HepG2 (cell line): ENCODE results near the gene DERL2. TPM values are rescaled to one million over a fixed set of nuclear protein-coding genes. Genes with fewer than 3 reads are reported as not detected.

Source experiments
- ATAC-seq: fragments of 200-7000 bp; cut with Tn5 transposase; 3 replicates; pipeline ENCODE4 v1.9.1; 2020; ENCODE audit warnings: mild to moderate bottlenecking, moderate library complexity
- BruUV-seq: library from RNA; stranded (reverse); fragments of 400-500 nt; replicated peaks from 2 replicates; lab custom pipeline; 2021; lab: Mats Ljungman, UMichigan
- CTCF ChIA-PET: fragments of 300-600 bp; formaldehyde crosslinking; extraction: SDS; loops from one replicate; lab custom pipeline; 2021; ENCODE audit warnings: low total read pairs, inconsistent platforms, low intra/inter-chr PET ratio; lab: Yijun Ruan, JAX
- POLR2A ChIA-PET: fragments of 350-600 bp; sonication (Branson Sonifier 250); formaldehyde crosslinking; loops from one replicate; lab custom pipeline; 2020; ENCODE audit warnings: antibody characterized with exemption, inconsistent platforms; lab: Yijun Ruan, JAX
- DNase-seq: peaks from one replicate; pipeline ENCODE4 v3.0.0-alpha.2; 2015; ENCODE audit warnings: low spot score
- FAIRE-seq: peaks from 3 replicates; lab custom pipeline; 2011; peaks lifted over from hg19 to GRCh38; lab: Jason Lieb, UNC
- H2AFZ ChIP-seq: one replicate; pipeline ENCODE4 v1.6.1; 2011; ENCODE audit warnings: low read length, inconsistent platforms
- H3K27ac ChIP-seq: fragments of 300-600 bp; 3 replicates; pipeline ENCODE4 v1.8.0; 2011; ENCODE audit warnings: mixed run types, mild to moderate bottlenecking, mixed read lengths, low read length, inconsistent platforms; ENCODE audit not compliant: insufficient read depth; ENCODE audit errors: extremely low read length
- H3K27me3 ChIP-seq, 2 experiments: fragments of 200-600 bp in 1 of 2; 2 replicates in 1 of 2; 3 replicates in 1 of 2; pipeline versions ENCODE4 v1.6.0 to v1.8.0; 2011; ENCODE audit warnings: low read length in 2 of 2, mild to moderate bottlenecking in 2 of 2, moderate library complexity in 2 of 2, inconsistent platforms in 1 of 2; ENCODE audit not compliant: insufficient read depth in 2 of 2, control insufficient read depth in 1 of 2
- H3K36me3 ChIP-seq, 2 experiments: fragments of 200-600 bp in 1 of 2; replicated peaks in 1 of 2; 2 replicates in 1 of 2; 3 replicates in 1 of 2; pipeline versions ENCODE4 v1.5.1 to v1.8.0; 2011; ENCODE audit warnings: low read length in 2 of 2, inconsistent platforms in 1 of 2; ENCODE audit not compliant: insufficient read depth in 2 of 2, control insufficient read depth in 1 of 2
- H3K4me1 ChIP-seq: 2 replicates; pipeline ENCODE4 v1.5.1; 2012; ENCODE audit warnings: low read length, inconsistent platforms; ENCODE audit not compliant: insufficient read depth
- H3K4me2 ChIP-seq: 2 replicates; pipeline ENCODE4 v1.6.0; 2011; ENCODE audit warnings: low read depth, low read length, inconsistent platforms
- H3K4me3 ChIP-seq, 3 experiments: fragments of 200-600 bp in 1 of 3; sonication (generic), shearing (Covaris generic) in 1 of 3; replicated peaks in 1 of 3; 2 replicates each; pipeline ENCODE4 v1.5.1; 2011 to 2016; ENCODE audit warnings: low read length in 3 of 3, inconsistent platforms in 2 of 3, low read depth in 2 of 3, mild to moderate bottlenecking in 2 of 3, control low read depth in 1 of 3, mixed read lengths in 1 of 3; ENCODE audit not compliant: insufficient read depth in 1 of 3
- H3K79me2 ChIP-seq: one replicate; pipeline ENCODE4 v1.6.1; 2011; ENCODE audit warnings: low read length, inconsistent platforms; ENCODE audit not compliant: insufficient read depth
- H3K9ac ChIP-seq: 2 replicates; pipeline ENCODE4 v1.6.0; 2011; ENCODE audit warnings: mild to moderate bottlenecking, low read depth, low read length, inconsistent platforms; ENCODE audit not compliant: insufficient read depth
- H3K9me3 ChIP-seq: 2 replicates; pipeline ENCODE4 v1.5.1; 2012; ENCODE audit warnings: mild to moderate bottlenecking, low read length
- H4K20me1 ChIP-seq: 2 replicates; pipeline ENCODE4 v1.6.0; 2011; ENCODE audit warnings: inconsistent platforms, mild to moderate bottlenecking, low read length, moderate library complexity; ENCODE audit not compliant: insufficient read depth
- IKZF1 ChIP-seq: fragments of 450-650 bp; IDR thresholded peaks from 2 replicates; pipeline ENCODE4 v1.7.1; 2016
- ZNF292 ChIP-seq: sonication (generic); formaldehyde crosslinking; IDR thresholded peaks from 2 replicates; pipeline ENCODE4 v1.8.1; 2022; ENCODE audit warnings: mild to moderate bottlenecking, low read depth, missing genetic modification reagents, borderline replicate concordance
- ZNF619 ChIP-seq: sonication (generic); formaldehyde crosslinking; IDR thresholded peaks from 2 replicates; pipeline ENCODE4 v1.4.0; 2020; ENCODE audit warnings: mild to moderate bottlenecking, missing genetic modification reagents
- ZNF720 ChIP-seq: sonication (generic); formaldehyde crosslinking; IDR thresholded peaks from 2 replicates; pipeline ENCODE4 v1.4.0; 2020; ENCODE audit warnings: missing genetic modification reagents
- WGBS: methylation state at CpG from one replicate; pipeline ENCODE4 v1.1.6; 2017; ENCODE audit warnings: low lambda C conversion rate; 5-methylcytosine and 5-hydroxymethylcytosine counted together
- in situ Hi-C: cut with HindIII; loops from 2 replicates; pipeline ENCODE4 v1.10.0; 2017; ENCODE audit warnings: low pct_unique_long_range_greater_than_20kb; ENCODE audit not compliant: extremely low pct_ligation_motif_present
- intact Hi-C: fragments of 100-400 bp; cut with micrococcal nuclease; formaldehyde crosslinking; loops from one replicate; pipeline ENCODE4 v1.10.0; 2022; ENCODE audit not compliant: unreplicated experiment
- polyA plus RNA-seq, 8 experiments: library from polyadenylated mRNA; depleted of rRNA in 3 of 8; stranded (reverse) in 7 of 8; unstranded in 1 of 8; fragments of >200 nt; fragmentation: Illumina TruSeq in 4 of 8; extraction: Trizol in 4 of 8; gene quantifications; 2 replicates each; pipeline versions ENCODE4 v1.2.1 to v1.2.3, GENCODE V29; 2011 to 2016; ENCODE audit warnings: low read depth in 4 of 8, missing spikeins in 1 of 8, mixed read lengths in 1 of 8; ENCODE audit not compliant: insufficient read depth in 1 of 8
- total RNA-seq, 5 experiments: library from RNA; depleted of rRNA; stranded (reverse); fragments of >200 nt; fragmentation: Illumina TruSeq; extraction: Trizol; gene quantifications; 2 replicates each; pipeline ENCODE4 v1.2.3, GENCODE V29; 2016; ENCODE audit warnings: low read depth in 1 of 5
- TF ChIP-seq, protein P1 (sequence below): sonication (generic); formaldehyde crosslinking; IDR thresholded peaks from 2 replicates; pipeline ENCODE4 v1.5.0; 2020; ENCODE audit warnings: mild to moderate bottlenecking, missing genetic modification reagents, moderate library complexity

Gene DERL2
- total and polyA plus RNA-seq, 2 of the 13 experiments (the other 11 are each of a cell fraction or from before 2014, with no cell fraction given), result 59.3 to 65.2 TPM

DNA sequence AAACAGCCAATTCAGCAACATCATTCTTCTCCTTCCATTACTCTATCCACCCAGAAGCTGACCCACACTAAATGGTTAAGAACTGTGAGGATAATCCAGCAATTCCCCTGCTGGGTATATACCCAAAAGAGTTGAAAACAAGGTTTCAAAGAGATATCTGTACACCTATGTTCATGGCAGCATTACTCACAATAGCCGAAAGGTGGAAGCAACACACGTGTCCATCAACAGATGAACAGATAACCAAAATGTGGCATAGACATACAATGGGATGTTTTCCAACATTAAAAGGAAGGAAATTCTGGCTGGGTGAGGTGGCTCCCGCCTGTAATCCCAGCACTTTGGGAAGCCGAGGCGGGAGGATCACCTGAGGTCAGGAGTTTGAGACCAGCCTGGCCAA is 20.3 kb upstream of the DERL2 start:
- Histone ChIP-seq H3K27me3 (peaks cover 0 to 17% of the 10 kb centered on the region in 2 experiments; a peak in 3 of 5 replicates), H3K4me2 (no peak overlapping the region), H4K20me1 (no peaks in the 10 kb centered on the region), H3K9ac (no peak overlapping the region), H3K4me3 (no peak overlapping the region), H3K4me1 (peaks cover 5% of the 10 kb centered on the region), H3K9me3 (no peaks in the 10 kb centered on the region), H3K36me3 (no peaks in the 10 kb centered on the region), H3K79me2 (no peaks in the 10 kb centered on the region), H2AFZ (no peak overlapping the region), H3K27ac (no peak overlapping the region)
- ATAC-seq (no peak), DNase-seq (no peak), FAIRE-seq (no peak)
- ChIA-PET POLR2A (no interaction called here), CTCF (no interaction called here)
- TF ChIP-seq, protein P1, sequence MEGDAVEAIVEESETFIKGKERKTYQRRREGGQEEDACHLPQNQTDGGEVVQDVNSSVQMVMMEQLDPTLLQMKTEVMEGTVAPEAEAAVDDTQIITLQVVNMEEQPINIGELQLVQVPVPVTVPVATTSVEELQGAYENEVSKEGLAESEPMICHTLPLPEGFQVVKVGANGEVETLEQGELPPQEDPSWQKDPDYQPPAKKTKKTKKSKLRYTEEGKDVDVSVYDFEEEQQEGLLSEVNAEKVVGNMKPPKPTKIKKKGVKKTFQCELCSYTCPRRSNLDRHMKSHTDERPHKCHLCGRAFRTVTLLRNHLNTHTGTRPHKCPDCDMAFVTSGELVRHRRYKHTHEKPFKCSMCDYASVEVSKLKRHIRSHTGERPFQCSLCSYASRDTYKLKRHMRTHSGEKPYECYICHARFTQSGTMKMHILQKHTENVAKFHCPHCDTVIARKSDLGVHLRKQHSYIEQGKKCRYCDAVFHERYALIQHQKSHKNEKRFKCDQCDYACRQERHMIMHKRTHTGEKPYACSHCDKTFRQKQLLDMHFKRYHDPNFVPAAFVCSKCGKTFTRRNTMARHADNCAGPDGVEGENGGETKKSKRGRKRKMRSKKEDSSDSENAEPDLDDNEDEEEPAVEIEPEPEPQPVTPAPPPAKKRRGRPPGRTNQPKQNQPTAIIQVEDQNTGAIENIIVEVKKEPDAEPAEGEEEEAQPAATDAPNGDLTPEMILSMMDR (CRISPR knock-in tag), result 0 out of 2 replicates have a peak, but pooled peaks have one; percentile 6
- TF ChIP-seq ZNF619 (CRISPR knock-in tag) (no peak), ZNF720 (no peak)
- no TSS peak for BruUV-seq
- in situ Hi-C loops (no loop called here), intact Hi-C loops (no loop called here)
- 75% methylated on average over 5 of the region's 5 CpGs for WGBS

DNA sequence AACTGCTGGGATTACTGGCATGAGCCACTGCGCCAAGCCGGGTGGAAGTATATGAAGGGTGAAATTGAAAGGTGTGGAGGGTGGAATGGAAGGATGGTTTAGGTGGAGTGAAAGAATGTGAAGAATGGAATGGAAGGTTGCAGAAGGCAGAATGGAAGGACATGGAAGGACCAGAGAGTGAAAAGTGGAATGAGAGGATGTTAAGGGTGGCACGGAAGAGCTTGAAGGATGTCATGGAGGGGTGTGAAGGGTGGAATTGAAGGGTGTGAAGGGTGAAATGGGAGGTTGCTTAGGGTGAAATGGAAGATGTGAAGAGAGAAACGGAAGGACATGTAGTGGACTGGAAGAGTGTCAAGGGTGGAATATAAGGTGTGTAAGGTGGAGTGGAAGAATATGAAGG is 16.6 kb upstream of the DERL2 start:
- Histone ChIP-seq H2AFZ (no peak overlapping the region), H3K79me2 (no peaks in the 10 kb centered on the region), H3K4me2 (no peak overlapping the region), H3K36me3 (no peaks in the 10 kb centered on the region), H3K27me3 (peaks cover 0 to 17% of the 10 kb centered on the region in 2 experiments; a peak in 3 of 5 replicates), H3K9me3 (no peaks in the 10 kb centered on the region), H4K20me1 (no peaks in the 10 kb centered on the region), H3K4me3 (no peak overlapping the region), H3K27ac (no peak overlapping the region), H3K4me1 (peaks cover 7% of the 10 kb centered on the region), H3K9ac (no peak overlapping the region)
- no peak for FAIRE-seq
- ChIA-PET CTCF (no interaction called here), POLR2A (no interaction called here)
- TF ChIP-seq IKZF1, result 0 out of 2 replicates have a peak, but pooled peaks have one; percentile 78
- TF ChIP-seq ZNF292, result no peak
- BruUV-seq, result no TSS peak
- ATAC-seq, result no peak
- no peak for DNase-seq
- intact Hi-C loops, result no loop called here
- WGBS, result 76% methylated on average over 4 of the region's 4 CpGs
- in situ Hi-C loops, result no loop called here
